ENCODE measurements around the gene OR9Q1. TPM values are rescaled to one million over a fixed set of nuclear protein-coding genes. Genes with fewer than 3 reads are reported as not detected.

OR9Q1 gene
- total RNA-seq, 2 experiments from 2014 or later: not detected

DNA sequence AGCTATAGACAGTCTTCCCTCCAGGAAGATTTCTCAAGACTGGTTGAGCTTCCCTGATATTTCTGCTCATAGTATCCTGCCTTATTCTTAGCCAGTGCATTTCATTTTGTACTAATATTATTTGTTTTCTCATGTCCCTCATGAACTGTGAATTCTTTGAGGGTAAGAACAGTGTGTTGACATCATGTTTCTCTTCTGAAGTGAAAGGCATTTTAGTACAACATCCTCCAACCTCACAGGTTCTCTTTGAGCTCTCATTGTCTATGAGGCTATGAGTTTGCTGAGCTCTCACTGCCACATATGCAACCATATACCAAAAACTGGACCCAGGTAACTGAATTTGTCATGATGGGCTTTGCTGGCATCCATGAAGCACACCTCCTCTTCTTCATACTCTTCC is 7.0 kb downstream of the OR9Q1 start, which contains the start of gene OR6Q1:
Gene OR6Q1 (plus strand): TSS at position 301 of the 400 bp plus-strand sequence. CDS start 0 bp downstream, at position 301.
- BruUV-seq (replicated peaks): no TSS peak
- POLR2A ChIA-PET: no interaction called here

DNA sequence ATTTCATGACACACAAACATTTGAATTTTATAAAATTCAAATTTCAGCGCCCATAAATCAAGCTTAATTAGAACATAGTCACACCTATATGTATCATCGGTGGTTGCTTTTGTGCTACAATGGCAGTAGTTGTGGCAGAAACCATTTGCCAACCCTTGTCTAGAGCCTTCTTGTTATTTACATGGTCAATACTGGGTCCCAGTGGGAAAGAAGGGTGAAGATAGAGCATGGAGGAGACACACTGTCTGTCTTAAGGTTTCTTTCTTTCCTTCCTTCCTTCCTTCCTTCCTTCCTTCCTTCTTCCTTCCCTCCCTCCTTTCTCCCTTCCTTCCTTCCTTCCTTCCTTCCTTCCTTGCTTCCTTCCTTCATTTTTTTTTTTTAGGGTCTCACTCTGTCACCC is 10.8 kb downstream of the OR9Q1 start:
- intact Hi-C loops (cut with micrococcal nuclease; ENCODE audit: unreplicated experiment): no loop called here
- DNase-seq (ENCODE audit: low spot score): no peak
- Histone ChIP-seq H3K4me1 (ENCODE audit: insufficient read depth, low read length, poor library complexity, severe bottlenecking) (no peaks in the 10 kb centered on the region), H3K36me3 (ENCODE audit: insufficient read depth, low read length) (no peaks in the 10 kb centered on the region), H3K9me3 (ENCODE audit: low read length) (no peaks in the 10 kb centered on the region), H4K20me1 (ENCODE audit: insufficient read depth, low read length) (no peaks in the 10 kb centered on the region), H3K4me2 (ENCODE audit: low read length) (no peak overlapping the region), H3K9me2 (ENCODE audit: insufficient read depth, low read length) (no peaks in the 10 kb centered on the region), H3K27ac (ENCODE audit: low read depth, low read length, poor library complexity, severe bottlenecking) (no peak overlapping the region), H3K4me3 (ENCODE audit: low read depth, low read length, poor library complexity, severe bottlenecking) (no peak overlapping the region), H2AFZ (ENCODE audit: low read length) (no peak overlapping the region), H3K79me2 (ENCODE audit: insufficient read depth, low read depth, low read length) (no peaks in the 10 kb centered on the region)
- ChIA-PET CTCF (ENCODE audit: unreplicated experiment) (no interaction called here), POLR2A (interaction anchor here (0.6 to 0.7 kb wide), 2 partner anchors 449 to 598 kb away, joined by 3 to 5 read pairs; no protein-coding TSS in a partner anchor)
- TF ChIP-seq EZH2phosphoT487 (IDR thresholded peaks at IDR 0.05; ENCODE audit: borderline replicate concordance, low read depth, low read length): no peak
- TF ChIP-seq, protein P1, sequence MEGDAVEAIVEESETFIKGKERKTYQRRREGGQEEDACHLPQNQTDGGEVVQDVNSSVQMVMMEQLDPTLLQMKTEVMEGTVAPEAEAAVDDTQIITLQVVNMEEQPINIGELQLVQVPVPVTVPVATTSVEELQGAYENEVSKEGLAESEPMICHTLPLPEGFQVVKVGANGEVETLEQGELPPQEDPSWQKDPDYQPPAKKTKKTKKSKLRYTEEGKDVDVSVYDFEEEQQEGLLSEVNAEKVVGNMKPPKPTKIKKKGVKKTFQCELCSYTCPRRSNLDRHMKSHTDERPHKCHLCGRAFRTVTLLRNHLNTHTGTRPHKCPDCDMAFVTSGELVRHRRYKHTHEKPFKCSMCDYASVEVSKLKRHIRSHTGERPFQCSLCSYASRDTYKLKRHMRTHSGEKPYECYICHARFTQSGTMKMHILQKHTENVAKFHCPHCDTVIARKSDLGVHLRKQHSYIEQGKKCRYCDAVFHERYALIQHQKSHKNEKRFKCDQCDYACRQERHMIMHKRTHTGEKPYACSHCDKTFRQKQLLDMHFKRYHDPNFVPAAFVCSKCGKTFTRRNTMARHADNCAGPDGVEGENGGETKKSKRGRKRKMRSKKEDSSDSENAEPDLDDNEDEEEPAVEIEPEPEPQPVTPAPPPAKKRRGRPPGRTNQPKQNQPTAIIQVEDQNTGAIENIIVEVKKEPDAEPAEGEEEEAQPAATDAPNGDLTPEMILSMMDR (conservative IDR thresholded peaks at IDR 0.05; ENCODE audit: low read length): no peak
- BruUV-seq (replicated peaks): no TSS peak

More for the DNA sequence above, 7.0 kb downstream of the OR9Q1 start, which contains the start of gene OR6Q1:
- intact Hi-C loops (cut with micrococcal nuclease; ENCODE audit: unreplicated experiment): no loop called here
- CTCF ChIA-PET (ENCODE audit: unreplicated experiment): no interaction called here
- no peak within 1 kb of the TSS for H3K27ac ChIP-seq (ENCODE audit: low read depth, low read length, poor library complexity, severe bottlenecking)
- no peaks in the 10 kb centered on the region for H3K36me3 ChIP-seq (ENCODE audit: insufficient read depth, low read length)
- H3K4me1 ChIP-seq (ENCODE audit: insufficient read depth, low read length, poor library complexity, severe bottlenecking): no peaks in the 10 kb centered on the region
- H3K79me2 ChIP-seq (ENCODE audit: insufficient read depth, low read depth, low read length): no peaks in the 10 kb centered on the region
- H3K4me3 ChIP-seq (ENCODE audit: low read depth, low read length, poor library complexity, severe bottlenecking): no peak within 1 kb of the TSS
- no peak within 1 kb of the TSS for H3K4me2 ChIP-seq (ENCODE audit: low read length)
- H4K20me1 ChIP-seq (ENCODE audit: insufficient read depth, low read length): no peaks in the 10 kb centered on the region
- H2AFZ ChIP-seq (ENCODE audit: low read length): no peak within 1 kb of the TSS
- no peaks in the 10 kb centered on the region for H3K9me3 ChIP-seq (ENCODE audit: low read length)
- no peaks in the 10 kb centered on the region for H3K9me2 ChIP-seq (ENCODE audit: insufficient read depth, low read length)
- DNase-seq (ENCODE audit: low spot score): no peak
- no peak for TF ChIP-seq EZH2phosphoT487 (IDR thresholded peaks at IDR 0.05; ENCODE audit: borderline replicate concordance, low read depth, low read length)
- TF ChIP-seq, protein P1 (conservative IDR thresholded peaks at IDR 0.05; ENCODE audit: low read length): no peak

DNA sequence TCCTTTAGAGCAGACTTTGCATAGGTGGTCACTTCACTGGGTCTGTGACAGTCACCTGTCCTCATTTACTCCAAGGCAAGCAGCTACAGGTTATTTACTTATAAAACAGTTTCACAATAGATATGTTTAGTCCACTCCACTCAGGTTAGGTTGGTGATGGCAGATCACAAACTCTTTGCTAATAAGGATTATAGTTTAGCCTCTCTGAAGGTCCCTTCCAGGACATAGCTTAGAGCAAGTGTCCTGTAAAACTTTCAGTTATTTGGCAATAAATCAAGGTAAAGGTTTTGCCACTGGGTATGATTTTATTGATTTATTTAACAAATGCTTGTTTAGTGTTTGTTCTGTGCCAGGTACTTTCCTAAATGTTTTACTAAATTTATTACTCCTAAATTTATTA is 15.9 kb downstream of the OR9Q1 start:
- intact Hi-C loops (cut with micrococcal nuclease; ENCODE audit: unreplicated experiment): no loop called here
- Histone ChIP-seq H4K20me1 (ENCODE audit: insufficient read depth, low read length) (no peaks in the 10 kb centered on the region), H3K36me3 (ENCODE audit: insufficient read depth, low read length) (no peaks in the 10 kb centered on the region), H3K9me2 (ENCODE audit: insufficient read depth, low read length) (no peaks in the 10 kb centered on the region), H3K4me2 (ENCODE audit: low read length) (no peak overlapping the region), H3K4me1 (ENCODE audit: insufficient read depth, low read length, poor library complexity, severe bottlenecking) (no peaks in the 10 kb centered on the region), H3K79me2 (ENCODE audit: insufficient read depth, low read depth, low read length) (no peaks in the 10 kb centered on the region), H3K9me3 (ENCODE audit: low read length) (no peaks in the 10 kb centered on the region), H2AFZ (ENCODE audit: low read length) (no peak overlapping the region), H3K4me3 (ENCODE audit: low read depth, low read length, poor library complexity, severe bottlenecking) (no peak overlapping the region), H3K27ac (ENCODE audit: low read depth, low read length, poor library complexity, severe bottlenecking) (no peak overlapping the region)
- CTCF ChIA-PET (ENCODE audit: unreplicated experiment): no interaction called here
- no peak for DNase-seq (ENCODE audit: low spot score)
- TF ChIP-seq, protein P1 (conservative IDR thresholded peaks at IDR 0.05; ENCODE audit: low read length): no peak
- no peak for TF ChIP-seq EZH2phosphoT487 (IDR thresholded peaks at IDR 0.05; ENCODE audit: borderline replicate concordance, low read depth, low read length)
- POLR2A ChIA-PET: interaction anchor here (0.9 kb wide), 1 partner anchor 86 kb away, joined by 4 read pairs; the partner anchor contains the start of gene OR9I1
- no TSS peak for BruUV-seq (replicated peaks)

Measured in OCI-LY7 (cell line).